ENCODE data around the gene STEAP3.
A peak's percentile ranks its signal among the peaks of the same experiment; 100 is the strongest.

Gene STEAP3

GRCh38 chr2:119224391-119225104 lies 914 bp downstream of the STEAP3 start:
- peak overlapping the region; percentile 65 for H3K4me3 ChIP-seq (ENCODE audit: control insufficient read depth, low read depth, low read length)
- TF ChIP-seq CTCF (conservative IDR thresholded peaks at IDR 0.05; ENCODE audit: control insufficient read depth, insufficient read depth, low read depth, low read length) = no peak

GRCh38 chr2:119225105-119225865 lies 1.7 kb downstream of the STEAP3 start:
- no peak for DNase-seq (ENCODE audit: low read depth)
- no peak overlapping the region for H3K4me3 ChIP-seq (ENCODE audit: control insufficient read depth, low read depth, low read length)
- no peak for TF ChIP-seq CTCF (conservative IDR thresholded peaks at IDR 0.05; ENCODE audit: control insufficient read depth, insufficient read depth, low read depth, low read length)

More at GRCh38 chr2:119224391-119225104, 914 bp downstream of the STEAP3 start:
- DNase-seq (ENCODE audit: low read depth) = no peak

- TF ChIP-seq CTCF (conservative IDR thresholded peaks at IDR 0.05; ENCODE audit: control insufficient read depth, insufficient read depth, low read depth, low read length) = no peak
- H3K4me3 ChIP-seq (ENCODE audit: control insufficient read depth, low read depth, low read length) = no peak overlapping the region
- no peak for DNase-seq (ENCODE audit: low read depth)
Measured at GRCh38 chr2:119225926-119226325, 2.3 kb downstream of the STEAP3 start.

GRCh38 chr2:119227346-119227745 lies 3.7 kb downstream of the STEAP3 start:
- DNase-seq (ENCODE audit: low read depth) = peak; percentile 12
- no peak for TF ChIP-seq CTCF (conservative IDR thresholded peaks at IDR 0.05; ENCODE audit: control insufficient read depth, insufficient read depth, low read depth, low read length)
- no peak overlapping the region for H3K4me3 ChIP-seq (ENCODE audit: control insufficient read depth, low read depth, low read length)

GRCh38 chr2:119228136-119228535 lies 4.5 kb downstream of the STEAP3 start:
- no peak for DNase-seq (ENCODE audit: low read depth)
- no peak for TF ChIP-seq CTCF (conservative IDR thresholded peaks at IDR 0.05; ENCODE audit: control insufficient read depth, insufficient read depth, low read depth, low read length)
- H3K4me3 ChIP-seq (ENCODE audit: control insufficient read depth, low read depth, low read length) = no peak overlapping the region

GRCh38 chr2:119228964-119229363 lies 5.3 kb downstream of the STEAP3 start:
- no peak for DNase-seq (ENCODE audit: low read depth)
- TF ChIP-seq CTCF (conservative IDR thresholded peaks at IDR 0.05; ENCODE audit: control insufficient read depth, insufficient read depth, low read depth, low read length) = no peak

More at GRCh38 chr2:119228964-119229363, 5.3 kb downstream of the STEAP3 start:
- no peak overlapping the region for H3K4me3 ChIP-seq (ENCODE audit: control insufficient read depth, low read depth, low read length)
